Spleen (tissue), 11 donors: Measurements from ENCODE around the gene AKT2. TPM values are rescaled to one million over a fixed set of nuclear protein-coding genes. Genes with fewer than 3 reads are reported as not detected.

ENCODE experiments used
- DNase-seq: peaks from one replicate; pipeline ENCODE4 v3.0.0-alpha.2; 2020
- H3K27ac ChIP-seq, 8 donors: fragments of 200-600 bp; sonication (generic) in 7 of 8; 1 replicate in 4 of 8; 2 replicates in 4 of 8; pipeline versions ENCODE4 v1.5.0 to v1.8.0; 2016 to 2021; ENCODE audit warnings: inconsistent platforms in 4 of 8, mild to moderate bottlenecking in 4 of 8, moderate library complexity in 1 of 8
- H3K27me3 ChIP-seq, 7 donors: fragments of 200-600 bp; sonication (generic) in 6 of 7; replicated peaks in 1 of 7; 1 replicate in 4 of 7; 2 replicates in 3 of 7; pipeline versions ENCODE4 v1.5.0 to v1.8.0; 2016 to 2021; ENCODE audit warnings: inconsistent platforms in 3 of 7, mild to moderate bottlenecking in 1 of 7
- H3K36me3 ChIP-seq, 6 donors: fragments of 200-600 bp; sonication (generic) in 5 of 6; 1 replicate in 4 of 6; 2 replicates in 2 of 6; pipeline versions ENCODE4 v1.5.0 to v1.8.0; 2016 to 2021; ENCODE audit warnings: inconsistent platforms in 2 of 6
- H3K4me1 ChIP-seq, 6 donors: fragments of 200-600 bp; sonication (generic) in 5 of 6; 1 replicate in 3 of 6; 2 replicates in 3 of 6; pipeline versions ENCODE4 v1.5.0 to v1.8.0; 2016 to 2021; ENCODE audit warnings: inconsistent platforms in 3 of 6
- H3K4me3 ChIP-seq, 8 donors: fragments of 200-600 bp; sonication (generic) in 7 of 8; 1 replicate in 4 of 8; 2 replicates in 4 of 8; pipeline versions ENCODE4 v1.5.0 to v1.8.0; 2016 to 2021; ENCODE audit warnings: inconsistent platforms in 4 of 8, mild to moderate bottlenecking in 4 of 8, moderate library complexity in 2 of 8
- H3K9me3 ChIP-seq, 8 donors: fragments of 200-600 bp; sonication (generic) in 7 of 8; 1 replicate in 4 of 8; 2 replicates in 4 of 8; pipeline versions ENCODE4 v1.5.0 to v1.8.0; 2016 to 2021; ENCODE audit warnings: inconsistent platforms in 4 of 8
- CTCF ChIP-seq, 11 experiments: fragments of 200-600 bp in 7 of 11; fragments of 450-650 bp in 4 of 11; sonication (generic) in 4 of 11; IDR thresholded peaks in 8 of 11; conservative IDR thresholded peaks in 3 of 11; 1 replicate in 7 of 11; 2 replicates in 4 of 11; pipeline versions ENCODE4 v1.4.0 to v1.8.0; 2016 to 2021; ENCODE audit warnings: antibody characterized with exemption in 11 of 11, inconsistent platforms in 4 of 11, mild to moderate bottlenecking in 1 of 11
- POLR2A ChIP-seq, 3 donors: fragments of 450-650 bp; IDR thresholded peaks; one replicate each; pipeline ENCODE4 v1.5.1; 2017; ENCODE audit warnings: antibody characterized with exemption in 3 of 3, mild to moderate bottlenecking in 1 of 3
- POLR2AphosphoS5 ChIP-seq, 3 donors: sonication (generic); formaldehyde crosslinking; IDR thresholded peaks; one replicate each; pipeline ENCODE4 v1.5.1; 2017; ENCODE audit warnings: antibody characterized with exemption in 3 of 3
- WGBS, 5 donors: extraction: QIAGEN DNeasy Blood & Tissue Kit in 3 of 5; methylation state at CpG; one replicate each; pipeline versions ENCODE4 v1.1.5 to v1.1.7; 2013 to 2018; 5-methylcytosine and 5-hydroxymethylcytosine counted together
- intact Hi-C: fragments of 100-400 bp; cut with DNase I; formaldehyde crosslinking; loops from one replicate; pipeline ENCODE4 v1.15.0; 2023; ENCODE audit warnings: low total_unique reads
- microRNA-seq, 3 donors: library from miRNA; unstranded; fragments of <30 nt; microRNA quantifications; one replicate each; pipeline versions ENCODE4 to v1.1.0, GENCODE V29; 2019 to 2020
- polyA plus RNA-seq, 3 donors: library from polyadenylated mRNA; stranded (reverse); fragments of 200-250 nt; gene quantifications; one replicate each; pipeline ENCODE4 v1.2.1, GENCODE V29; 2013
- small RNA-seq, 4 donors: library from RNA; depleted of rRNA; stranded (forward); fragments of <200 nt; gene quantifications; one replicate each; pipeline ENCODE3, GENCODE V24; 2016
- total RNA-seq, 7 donors: library from RNA; depleted of rRNA in 3 of 7; stranded (reverse); fragments of >200 nt in 3 of 7; fragmentation: NEBNext Ultra II Directional in 4 of 7; extraction: Animal tissue kit (Norgen Biotek cat#: 25700) in 4 of 7; gene quantifications; one replicate each; pipeline versions ENCODE4 v1.1.0 to v1.2.1, GENCODE V29; 2016 to 2021
- donor health status: healthy with polysubstance abuse.
- donor health status: DM: no; HTN: no; CAD: no; lungs with moderate emphysema.
- donor health status: DM: no; HTN: no; CAD: no.
- donor health status: Bipolar disorder and iron deficiency.
- donor health status: healthy.
- donor health status: DM: no; HTN: no; CAD: no.
- donor health status: DM: yes; HTN: yes; CAD: no.

Gene AKT2
- total and polyA plus RNA-seq, 10 donors, result 28.8 to 134 (median 98.9) TPM

GRCh38 chr19:40190891-40191835 lies 94.0 kb downstream of the AKT2 start, which contains the start of gene MAP3K10:
Gene MAP3K10 (plus strand): TSS chr19:40191426. CDS start chr19:40192032, 606 bp downstream.
- intact Hi-C loops, result no loop called here
- Histone ChIP-seq H3K9me3 (no peaks in the 10 kb centered on the region), H3K27ac (peak within 1 kb of the TSS; percentile 92 to 100 (median 96)), H3K4me3 (peak within 1 kb of the TSS; percentile 80 to 99 (median 94)), H3K27me3 (peaks cover 0 to 5% (median 0%) of the 10 kb centered on the region in 7 donors), H3K36me3 (no peaks in the 10 kb centered on the region), H3K4me1 (peaks cover 9 to 40% (median 26%) of the 10 kb centered on the region in 6 donors)
- DNase-seq, result peak; percentile 94
- TF ChIP-seq POLR2AphosphoS5 (IDR thresholded peaks at IDR 0.05) (peak; percentile 66 to 80 (median 77)), CTCF (IDR thresholded peaks at IDR 0.05 in 8 of 11, conservative IDR thresholded peaks at IDR 0.05 in 3 of 11) (no peak), POLR2A (IDR thresholded peaks at IDR 0.05) (peak in 1 of 3 donors; percentile 19)
- 0 to 1% (median 0%) methylated on average over 24 to 116 of the region's 116 CpGs for WGBS, 5 donors

- Histone ChIP-seq H3K36me3 (no peaks in the 10 kb centered on the region), H3K4me3 (no peak overlapping the region), H3K27me3 (peaks cover 0 to 9% (median 0%) of the 10 kb centered on the region in 7 donors), H3K4me1 (no peaks in the 10 kb centered on the region), H3K27ac (no peak overlapping the region), H3K9me3 (no peaks in the 10 kb centered on the region)
- DNase-seq, result no peak
- no peak for TF ChIP-seq CTCF (IDR thresholded peaks at IDR 0.05 in 8 of 11, conservative IDR thresholded peaks at IDR 0.05 in 3 of 11)
- TF ChIP-seq POLR2AphosphoS5 (IDR thresholded peaks at IDR 0.05), result no peak
- no peak for TF ChIP-seq POLR2A (IDR thresholded peaks at IDR 0.05)
- intact Hi-C loops, result no loop called here
- WGBS, 5 donors, result 71 to 100% (median 86%) methylated on average over 1 of the region's 1 CpG
Observed at GRCh38 chr19:40184273-40184672, 100.9 kb downstream of the AKT2 start.

Small RNA genes within 50 kb of the gene (microRNA-seq; reads per million reads assigned to microRNA genes)
- gene MIR641, result 13.0 to 23.8 (median 23.5) reads per million in 3 donors

Small RNA genes within 50 kb of the gene (small RNA-seq; reads per million reads assigned to genes)
- gene MIR641 (0.14 to 0.60 (median 0.34) reads per million in 4 donors), gene RNU6-945P (0 reads per million in 4 donors)

Other genes starting within 250 kb of the AKT2 start
- 10 to 100 TPM; 23.7 to 42.3 (median 32.1) TPM for gene ZNF780B, start 229.1 kb downstream of the AKT2 start, total RNA-seq
- gene ZNF780B, start 229.1 kb downstream of the AKT2 start, polyA plus RNA-seq, result 10 to 100 TPM in 1 of 3 donors, 1 to 10 TPM in 2; 7.8 to 11.4 (median 8.6) TPM
- gene ZNF780A, start 194.4 kb downstream of the AKT2 start, total RNA-seq, result 10 to 100 TPM; 24.5 to 52.5 (median 39.3) TPM
- gene ZNF780A, start 194.4 kb downstream of the AKT2 start, polyA plus RNA-seq, result 10 to 100 TPM; 18.1 to 19.1 (median 18.7) TPM
- gene MAP3K10, start 93.9 kb downstream of the AKT2 start, total RNA-seq, result 10 to 100 TPM; 14.0 to 25.6 (median 17.9) TPM
- gene MAP3K10, start 93.9 kb downstream of the AKT2 start, polyA plus RNA-seq, result 10 to 100 TPM in 1 of 3 donors, 1 to 10 TPM in 2; 4.3 to 23.0 (median 8.4) TPM
- gene TTC9B, start 67.0 kb downstream of the AKT2 start, total RNA-seq, result not detected
- not detected for gene TTC9B, start 67.0 kb downstream of the AKT2 start, polyA plus RNA-seq
- under 1 TPM in 2 of 7 donors, not detected in 5; 0.43 to 0.47 TPM for gene CCNP, start 58.7 kb downstream of the AKT2 start, total RNA-seq
- under 1 TPM; 0.18 to 0.43 (median 0.26) TPM for gene CCNP, start 58.7 kb downstream of the AKT2 start, polyA plus RNA-seq
- gene C19orf47, start 63.1 kb upstream of the AKT2 start, total RNA-seq, result 10 to 100 TPM; 10.2 to 21.9 (median 13.2) TPM
- gene C19orf47, start 63.1 kb upstream of the AKT2 start, polyA plus RNA-seq, result 10 to 100 TPM in 1 of 3 donors, 1 to 10 TPM in 2; 8.2 to 14.7 (median 8.5) TPM
- gene PLD3, start 63.4 kb upstream of the AKT2 start, total RNA-seq, result 100 to 1,000 TPM; 187 to 589 (median 326) TPM
- 100 to 1,000 TPM in 1 of 3 donors, 10 to 100 TPM in 2; 61.3 to 120 (median 81.6) TPM for gene PLD3, start 63.4 kb upstream of the AKT2 start, polyA plus RNA-seq
- under 1 TPM in 1 of 7 donors, not detected in 6; 0.19 TPM for gene HIPK4, start 104.8 kb upstream of the AKT2 start, total RNA-seq
- gene HIPK4, start 104.8 kb upstream of the AKT2 start, polyA plus RNA-seq, result under 1 TPM in 1 of 3 donors, not detected in 2; 0.08 TPM
- gene PRX, start 128.0 kb upstream of the AKT2 start, total RNA-seq, result 1 to 10 TPM; 1.7 to 3.4 (median 3.0) TPM
- 1 to 10 TPM in 1 of 3 donors, under 1 TPM in 2; 0.50 to 1.8 (median 0.56) TPM for gene PRX, start 128.0 kb upstream of the AKT2 start, polyA plus RNA-seq
- 10 to 100 TPM in 6 of 7 donors, 1 to 10 TPM in 1; 9.8 to 19.7 (median 13.2) TPM for gene SERTAD1, start 140.6 kb upstream of the AKT2 start, total RNA-seq
- gene SERTAD1, start 140.6 kb upstream of the AKT2 start, polyA plus RNA-seq, result 10 to 100 TPM in 1 of 3 donors, 1 to 10 TPM in 2; 8.5 to 14.9 (median 9.4) TPM
- gene SERTAD3, start 159.0 kb upstream of the AKT2 start, total RNA-seq, result 10 to 100 TPM; 21.5 to 51.4 (median 30.9) TPM
- 10 to 100 TPM; 21.8 to 32.6 (median 23.5) TPM for gene SERTAD3, start 159.0 kb upstream of the AKT2 start, polyA plus RNA-seq
- 100 to 1,000 TPM in 6 of 7 donors, 10 to 100 TPM in 1; 92.3 to 243 (median 179) TPM for gene BLVRB, start 180.4 kb upstream of the AKT2 start, total RNA-seq
- gene BLVRB, start 180.4 kb upstream of the AKT2 start, polyA plus RNA-seq, result 100 to 1,000 TPM in 2 of 3 donors, 10 to 100 TPM in 1; 90.6 to 215 (median 136) TPM
- gene SPTBN4, start 181.7 kb upstream of the AKT2 start, total RNA-seq, result 1 to 10 TPM in 3 of 7 donors, under 1 TPM in 4; 0.32 to 2.3 (median 0.85) TPM
- under 1 TPM; 0.30 to 0.61 (median 0.35) TPM for gene SPTBN4, start 181.7 kb upstream of the AKT2 start, polyA plus RNA-seq